Measurements from ENCODE around the gene GOLGA6C.
"Not testable (repeated sequence)": the region's sequence is repeated elsewhere in the genome, so short reads cannot be mapped to it uniquely, and the experiment has no call there.

The GOLGA6C gene

DNA sequence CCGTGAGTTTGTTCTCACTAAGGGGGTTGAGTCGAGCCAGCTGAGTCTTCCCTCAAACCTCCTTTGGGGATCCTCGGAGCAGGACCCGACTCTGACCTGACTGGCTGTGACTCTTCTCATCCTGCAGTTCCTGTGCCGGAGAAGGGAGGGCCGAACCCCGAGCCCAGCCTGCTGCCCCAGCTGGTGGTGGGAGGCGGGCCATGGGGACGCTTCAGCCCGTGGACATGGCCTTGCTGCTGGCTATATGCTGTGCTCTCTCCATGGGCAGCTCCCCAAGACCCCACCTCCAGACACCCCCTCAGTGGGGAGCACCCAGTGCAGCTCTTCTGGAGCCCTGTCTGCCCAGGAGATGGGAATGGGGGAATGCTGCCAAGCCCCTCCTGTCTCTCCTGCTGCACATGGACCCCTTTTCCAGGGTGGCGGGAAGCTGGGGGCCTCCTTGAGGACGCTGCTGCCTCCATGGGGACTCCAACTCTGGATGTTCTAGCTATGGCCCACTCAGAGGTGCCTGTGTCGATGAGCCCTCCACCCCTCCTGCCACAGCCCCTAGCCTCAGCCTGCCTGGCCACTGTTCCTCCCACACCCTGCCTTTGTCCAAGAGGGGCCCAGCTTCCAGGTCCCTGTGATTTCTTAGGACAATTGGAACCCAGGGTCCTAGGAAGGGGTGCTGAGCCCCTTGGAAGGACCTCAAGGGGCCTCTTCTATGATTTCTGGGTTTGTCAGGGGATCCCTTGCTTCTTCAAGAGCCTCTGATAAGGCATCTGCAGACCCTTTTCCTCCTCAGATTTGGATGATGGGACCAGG, 43.6 kb upstream of the GOLGA6C start:
- no peak overlapping the region for H3K27ac ChIP-seq (ENCODE audit: low read length)
- DNase-seq (ENCODE audit: low read depth, low spot score): no peak
- peaks cover 25% of the 10 kb centered on the region for H3K36me3 ChIP-seq (ENCODE audit: control insufficient read depth, insufficient read depth, low read length)
- H3K27me3 ChIP-seq (ENCODE audit: control insufficient read depth, insufficient read depth, low read length): no peaks in the 10 kb centered on the region
- H3K4me1 ChIP-seq (ENCODE audit: control insufficient read depth, insufficient read depth, low read length): 0 out of 2 replicates have a peak, but pooled peaks cover 2% of the 10 kb centered on the region
- WGBS (ENCODE audit: insufficient coverage, insufficient read length): no CpG with 5 or more reads among the region's 13 CpGs
- no peak overlapping the region for H3K4me3 ChIP-seq (ENCODE audit: low read length)
- H3K9me3 ChIP-seq (ENCODE audit: control insufficient read depth, insufficient read depth, low read length): no peaks in the 10 kb centered on the region

DNA sequence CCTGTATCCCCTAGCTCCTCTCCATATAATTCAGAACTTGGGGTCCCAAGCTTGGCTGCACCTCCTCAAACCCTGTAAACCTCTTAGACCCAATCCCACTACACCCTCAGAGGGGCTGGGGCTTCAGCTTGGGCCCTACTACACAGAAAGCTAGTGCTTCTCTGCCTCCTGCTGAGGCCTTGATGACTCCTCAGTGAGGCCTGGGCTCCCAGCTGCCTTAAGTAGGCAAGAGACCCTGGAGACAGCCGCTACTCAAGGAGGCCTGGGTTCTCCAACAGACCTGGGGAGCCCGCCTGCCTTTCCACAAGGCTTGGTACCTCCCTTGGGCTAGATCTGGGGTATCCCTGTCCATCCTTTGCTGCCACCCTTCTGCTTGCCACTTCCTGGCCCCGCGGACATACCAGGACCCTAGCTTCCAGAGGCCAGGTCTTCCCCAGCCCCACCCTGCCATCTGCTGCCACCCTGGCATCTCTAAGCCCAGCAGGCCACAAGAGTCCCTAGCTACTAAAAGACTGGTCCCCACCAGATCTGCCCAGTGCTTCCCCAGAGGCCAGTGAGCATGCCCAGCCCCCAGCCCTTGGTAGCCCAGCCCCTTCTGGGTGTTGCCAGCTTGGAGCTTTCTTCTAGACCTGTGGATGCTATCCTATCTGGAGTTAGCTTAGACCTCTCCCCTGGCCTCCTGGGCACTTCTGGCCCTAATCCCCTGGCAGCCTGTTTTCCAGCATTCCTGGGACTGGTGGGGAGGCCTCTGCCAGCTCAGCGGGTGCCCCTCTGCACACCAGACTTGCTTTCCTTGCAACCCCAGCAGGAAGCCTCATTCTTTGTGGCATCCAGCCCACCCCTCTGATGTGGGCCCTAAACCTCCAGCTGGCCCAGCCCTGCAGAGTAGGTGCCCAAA, 42.8 kb upstream of the GOLGA6C start:
- H3K27ac ChIP-seq (ENCODE audit: low read length): no peak overlapping the region

DNA sequence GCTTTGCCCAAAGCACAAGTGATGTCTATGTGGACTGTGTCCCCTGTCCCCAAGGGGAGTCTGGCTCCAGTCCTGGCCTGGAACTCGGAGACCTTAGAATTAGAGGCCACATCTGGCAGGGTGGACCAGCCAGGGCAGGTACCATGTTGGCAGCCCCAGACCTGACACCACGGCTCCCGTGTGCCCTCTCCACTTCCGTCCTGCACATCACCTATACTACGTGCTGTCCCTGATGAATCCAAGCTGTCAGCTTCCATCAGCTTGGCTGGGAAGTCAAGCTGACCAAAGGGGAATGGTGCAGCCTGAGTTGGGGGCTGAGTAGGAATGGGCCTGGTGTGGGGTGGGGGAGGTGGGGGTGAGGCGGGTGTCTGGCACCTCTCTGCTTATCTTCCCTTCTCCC, 41.1 kb upstream of the GOLGA6C start:
- no CpG with 5 or more reads among the region's 6 CpGs for WGBS (ENCODE audit: insufficient coverage, insufficient read length)
- no peak overlapping the region for H3K4me3 ChIP-seq (ENCODE audit: low read length)
- H3K9me3 ChIP-seq (ENCODE audit: control insufficient read depth, insufficient read depth, low read length): no peaks in the 10 kb centered on the region
- no peak overlapping the region for H3K27ac ChIP-seq (ENCODE audit: low read length)
- no peak for DNase-seq (ENCODE audit: low read depth, low spot score)
- 0 out of 2 replicates have a peak, but pooled peaks cover 2% of the 10 kb centered on the region for H3K4me1 ChIP-seq (ENCODE audit: control insufficient read depth, insufficient read depth, low read length)
- no peaks in the 10 kb centered on the region for H3K27me3 ChIP-seq (ENCODE audit: control insufficient read depth, insufficient read depth, low read length)
- 0 out of 2 replicates have a peak, but pooled peaks cover 1% of the 10 kb centered on the region for H3K36me3 ChIP-seq (ENCODE audit: control insufficient read depth, insufficient read depth, low read length)

More for the DNA sequence above, 42.8 kb upstream of the GOLGA6C start:
- H3K4me1 ChIP-seq (ENCODE audit: control insufficient read depth, insufficient read depth, low read length): 0 out of 2 replicates have a peak, but pooled peaks cover 2% of the 10 kb centered on the region
- H3K36me3 ChIP-seq (ENCODE audit: control insufficient read depth, insufficient read depth, low read length): peaks cover 17% of the 10 kb centered on the region
- WGBS (ENCODE audit: insufficient coverage, insufficient read length): no CpG with 5 or more reads among the region's 5 CpGs
- no peaks in the 10 kb centered on the region for H3K9me3 ChIP-seq (ENCODE audit: control insufficient read depth, insufficient read depth, low read length)
- DNase-seq (ENCODE audit: low read depth, low spot score): no peak
- no peaks in the 10 kb centered on the region for H3K27me3 ChIP-seq (ENCODE audit: control insufficient read depth, insufficient read depth, low read length)
- no peak overlapping the region for H3K4me3 ChIP-seq (ENCODE audit: low read length)

DNA sequence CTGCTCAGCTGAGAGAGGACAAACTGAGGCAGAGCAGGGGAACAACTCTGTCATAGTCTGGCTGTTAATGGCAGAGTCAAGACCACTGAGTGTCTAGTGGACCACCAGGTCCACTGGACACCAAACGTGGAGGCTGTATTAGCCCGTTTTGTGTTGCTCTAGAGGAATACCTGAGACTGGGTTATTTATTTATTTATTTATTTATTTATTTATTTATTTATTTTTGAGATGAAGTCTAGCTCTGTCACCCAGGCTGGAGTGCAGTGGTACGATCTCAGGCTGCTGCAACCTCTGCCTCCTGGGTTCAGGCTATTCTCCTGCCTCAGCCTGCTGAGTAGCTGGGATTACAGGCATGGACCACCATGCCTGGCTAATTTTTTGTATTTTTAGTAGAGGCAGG, 40.6 kb upstream of the GOLGA6C start:
- no CpG with 5 or more reads among the region's 3 CpGs for WGBS (ENCODE audit: insufficient coverage, insufficient read length)
- not testable (repeated sequence) for H3K27me3 ChIP-seq (ENCODE audit: control insufficient read depth, insufficient read depth, low read length); DNase-seq (ENCODE audit: low read depth, low spot score)

DNA sequence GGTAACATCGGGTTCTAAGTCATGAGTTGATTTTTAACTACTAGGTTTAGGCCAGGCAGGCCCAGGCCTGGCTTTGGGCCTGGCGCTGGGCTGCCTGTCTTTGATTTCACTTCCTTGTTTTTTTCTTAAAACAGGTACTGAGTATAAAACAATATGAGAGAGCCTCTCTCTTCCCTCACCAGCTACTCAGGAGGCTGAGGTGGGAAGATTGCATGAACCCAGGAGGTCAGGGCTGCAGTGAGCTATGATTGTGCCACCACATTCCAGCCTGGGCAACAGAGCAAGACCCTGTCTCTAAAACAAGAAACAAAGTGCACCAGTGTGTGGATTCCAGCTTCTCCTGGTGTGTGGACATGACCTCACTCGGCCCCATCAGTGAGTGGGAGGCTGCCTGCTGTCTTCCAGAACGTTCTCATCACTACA, 38.6 kb upstream of the GOLGA6C start:
- no CpG with 5 or more reads among the region's 4 CpGs for WGBS (ENCODE audit: insufficient coverage, insufficient read length)
- H3K27ac ChIP-seq (ENCODE audit: low read length); H3K9me3 ChIP-seq (ENCODE audit: control insufficient read depth, insufficient read depth, low read length); H3K4me3 ChIP-seq (ENCODE audit: low read length); H3K4me1 ChIP-seq (ENCODE audit: control insufficient read depth, insufficient read depth, low read length); H3K27me3 ChIP-seq (ENCODE audit: control insufficient read depth, insufficient read depth, low read length); H3K36me3 ChIP-seq (ENCODE audit: control insufficient read depth, insufficient read depth, low read length); DNase-seq (ENCODE audit: low read depth, low spot score): not testable (repeated sequence)

More for the DNA sequence above, 40.6 kb upstream of the GOLGA6C start:
- not testable (repeated sequence) for H3K27ac ChIP-seq (ENCODE audit: low read length); H3K4me3 ChIP-seq (ENCODE audit: low read length); H3K9me3 ChIP-seq (ENCODE audit: control insufficient read depth, insufficient read depth, low read length); H3K4me1 ChIP-seq (ENCODE audit: control insufficient read depth, insufficient read depth, low read length); H3K36me3 ChIP-seq (ENCODE audit: control insufficient read depth, insufficient read depth, low read length)

DNA sequence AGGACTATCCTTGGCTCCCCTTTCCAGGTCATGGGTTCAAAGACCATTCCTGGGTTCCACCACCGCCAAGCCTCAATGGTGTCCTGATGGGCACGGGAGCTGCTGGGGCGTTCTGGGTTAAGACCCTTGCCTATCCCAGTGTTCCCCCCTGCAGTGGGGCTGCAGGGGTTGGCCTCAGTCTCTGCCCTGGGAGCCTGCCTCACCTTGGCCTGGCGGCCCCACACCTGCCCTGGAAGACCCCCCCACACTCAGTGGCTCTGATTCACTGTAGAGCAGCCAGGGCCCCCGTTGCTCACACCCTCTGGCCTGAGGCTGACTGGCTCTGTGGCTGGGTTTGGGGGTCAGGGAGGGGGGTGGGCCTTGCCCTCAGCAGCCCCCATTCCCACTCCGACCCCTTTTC, 34.4 kb upstream of the GOLGA6C start:
- no peaks in the 10 kb centered on the region for H3K9me3 ChIP-seq (ENCODE audit: control insufficient read depth, insufficient read depth, low read length)
- no CpG with 5 or more reads among the region's 6 CpGs for WGBS (ENCODE audit: insufficient coverage, insufficient read length)
- no peaks in the 10 kb centered on the region for H3K27me3 ChIP-seq (ENCODE audit: control insufficient read depth, insufficient read depth, low read length)
- no peaks in the 10 kb centered on the region for H3K4me1 ChIP-seq (ENCODE audit: control insufficient read depth, insufficient read depth, low read length)
- no peak overlapping the region for H3K4me3 ChIP-seq (ENCODE audit: low read length)
- DNase-seq (ENCODE audit: low read depth, low spot score): no peak
- no peak overlapping the region for H3K27ac ChIP-seq (ENCODE audit: low read length)
- H3K36me3 ChIP-seq (ENCODE audit: control insufficient read depth, insufficient read depth, low read length): no peaks in the 10 kb centered on the region

DNA sequence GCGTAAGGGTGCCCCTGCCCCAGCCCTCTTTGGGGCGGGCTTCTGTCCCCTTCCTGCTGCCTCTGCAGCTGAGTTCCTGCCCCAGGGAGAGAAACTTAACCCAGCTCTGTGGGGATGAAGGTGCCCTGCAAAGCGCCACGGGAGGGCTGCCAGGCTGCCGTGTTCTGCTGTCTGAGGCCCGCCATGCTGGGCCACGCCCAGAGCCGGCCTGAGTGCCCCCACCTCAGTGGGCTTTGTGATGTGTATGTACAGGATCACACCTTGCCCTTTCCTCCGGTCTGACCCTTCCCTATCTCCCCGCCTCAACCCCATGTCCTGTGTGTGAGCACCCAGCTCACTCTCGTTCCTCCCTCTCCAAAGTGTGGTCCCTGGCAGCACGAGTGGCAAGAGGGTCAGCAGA, 33.9 kb upstream of the GOLGA6C start:
- no peaks in the 10 kb centered on the region for H3K4me1 ChIP-seq (ENCODE audit: control insufficient read depth, insufficient read depth, low read length)
- no CpG with 5 or more reads among the region's 12 CpGs for WGBS (ENCODE audit: insufficient coverage, insufficient read length)
- H3K27me3 ChIP-seq (ENCODE audit: control insufficient read depth, insufficient read depth, low read length): no peaks in the 10 kb centered on the region
- no peak overlapping the region for H3K27ac ChIP-seq (ENCODE audit: low read length)
- H3K36me3 ChIP-seq (ENCODE audit: control insufficient read depth, insufficient read depth, low read length): no peaks in the 10 kb centered on the region
- DNase-seq (ENCODE audit: low read depth, low spot score): no peak
- no peak overlapping the region for H3K4me3 ChIP-seq (ENCODE audit: low read length)
- no peaks in the 10 kb centered on the region for H3K9me3 ChIP-seq (ENCODE audit: control insufficient read depth, insufficient read depth, low read length)

DNA sequence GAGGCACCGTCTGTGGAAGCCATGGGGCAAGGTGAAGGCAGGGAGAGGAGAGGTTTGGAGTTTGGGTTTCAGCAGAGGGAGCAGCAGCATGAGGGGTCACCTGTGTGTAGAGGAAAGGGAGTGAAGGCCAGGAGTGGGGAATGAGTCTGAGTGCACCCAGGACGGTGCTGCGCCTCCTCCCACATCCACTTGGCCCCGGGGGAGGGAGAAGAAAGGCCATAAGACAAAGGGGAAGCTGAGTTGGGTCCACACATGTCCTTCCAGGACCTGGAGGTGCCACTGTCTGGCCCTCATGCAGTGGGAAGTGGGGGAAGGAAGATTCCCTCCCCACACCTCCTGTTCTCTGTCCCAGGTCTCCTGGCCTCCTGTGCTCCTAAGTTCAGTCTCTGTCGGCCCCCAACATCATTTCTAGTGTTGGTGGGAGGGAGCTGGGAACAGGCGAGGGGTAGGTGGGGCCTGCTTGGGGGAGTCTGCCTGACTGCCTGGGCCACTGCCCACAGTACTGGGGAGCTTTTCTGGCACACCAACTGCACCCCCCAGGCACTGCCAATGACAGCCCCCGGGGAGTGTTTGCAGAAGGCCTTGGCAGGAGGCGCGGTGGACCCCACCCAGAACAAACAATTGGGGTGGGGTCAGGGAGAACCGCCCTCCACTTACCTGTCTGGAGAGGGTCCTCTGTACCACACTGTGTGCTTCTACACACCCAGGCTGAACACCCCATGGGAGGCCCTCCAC, 32.9 kb upstream of the GOLGA6C start:
- H3K27ac ChIP-seq (ENCODE audit: low read length); H3K36me3 ChIP-seq (ENCODE audit: control insufficient read depth, insufficient read depth, low read length); H3K4me1 ChIP-seq (ENCODE audit: control insufficient read depth, insufficient read depth, low read length); H3K4me3 ChIP-seq (ENCODE audit: low read length); H3K27me3 ChIP-seq (ENCODE audit: control insufficient read depth, insufficient read depth, low read length); DNase-seq (ENCODE audit: low read depth, low spot score); H3K9me3 ChIP-seq (ENCODE audit: control insufficient read depth, insufficient read depth, low read length): not testable (repeated sequence)
- WGBS (ENCODE audit: insufficient coverage, insufficient read length): no CpG with 5 or more reads among the region's 10 CpGs

DNA sequence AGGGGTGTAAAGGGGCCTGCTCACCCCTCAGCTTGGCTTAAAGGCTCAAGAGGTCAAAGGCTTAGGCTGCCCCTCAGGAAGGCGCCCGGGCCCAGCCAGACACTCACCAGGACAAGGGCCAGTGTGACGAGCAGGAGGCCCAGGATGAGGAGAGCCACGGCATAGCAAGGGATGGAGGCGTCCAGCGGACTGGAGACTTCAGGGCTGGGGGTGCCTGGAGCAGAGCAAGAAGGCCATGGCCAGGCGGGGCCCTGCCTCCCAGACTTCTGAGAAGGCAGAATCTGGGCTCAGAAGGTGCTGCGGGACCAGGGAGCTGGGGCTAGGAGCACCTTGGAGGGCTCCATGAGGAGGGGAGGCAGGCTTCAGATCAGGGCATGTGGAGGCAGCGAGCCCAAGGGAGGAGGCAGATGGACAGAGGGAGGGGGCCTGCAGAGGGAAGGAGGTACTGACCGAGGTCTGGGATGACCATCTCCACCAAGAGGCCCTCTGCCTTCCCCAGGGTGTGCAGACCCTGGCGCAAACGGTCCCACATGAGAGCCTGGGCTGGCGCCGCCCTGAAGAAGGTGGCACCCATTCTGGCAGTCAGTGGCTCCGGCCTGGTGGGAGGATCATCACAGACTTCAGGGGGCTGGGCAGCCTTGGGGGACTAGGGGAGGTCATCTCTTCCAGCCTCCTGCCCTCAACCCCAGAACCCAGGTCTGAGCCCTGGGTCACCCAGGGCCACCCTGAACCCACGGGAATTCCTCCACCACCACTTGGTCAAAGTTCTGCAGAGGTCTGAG, 32.0 kb upstream of the GOLGA6C start:
- Histone ChIP-seq H3K36me3 (ENCODE audit: control insufficient read depth, insufficient read depth, low read length) (no peaks in the 10 kb centered on the region), H3K27ac (ENCODE audit: low read length) (no peak overlapping the region), H3K27me3 (ENCODE audit: control insufficient read depth, insufficient read depth, low read length) (no peaks in the 10 kb centered on the region), H3K4me1 (ENCODE audit: control insufficient read depth, insufficient read depth, low read length) (no peaks in the 10 kb centered on the region; the same call in 1 of the 2 replicates), H3K4me3 (ENCODE audit: low read length) (no peak overlapping the region), H3K9me3 (ENCODE audit: control insufficient read depth, insufficient read depth, low read length) (no peaks in the 10 kb centered on the region)
- DNase-seq (ENCODE audit: low read depth, low spot score): no peak
- no CpG with 5 or more reads among the region's 16 CpGs for WGBS (ENCODE audit: insufficient coverage, insufficient read length)
